Myocyte (in vitro differentiated cells): Measurements from ENCODE around the gene TDRD3. TPM values are rescaled to one million over a fixed set of nuclear protein-coding genes. Genes with fewer than 3 reads are reported as not detected.

Experiments used
- DNase-seq: peaks from one replicate; pipeline ENCODE4 v3.0.0-alpha.2; 2012; ENCODE audit warnings: low read depth
- total RNA-seq: library from RNA; depleted of rRNA; stranded (reverse); fragments of >200 nt; gene quantifications from 2 replicates; pipeline ENCODE4 v1.2.3, GENCODE V29; 2014

TDRD3 gene
- total RNA-seq, 1 donor from 2014 or later: 18.8 TPM

- peak; percentile 11 for DNase-seq
Measured at GRCh38 chr13:60572003-60572798, 175.2 kb downstream of the TDRD3 start.

GRCh38 chr13:60572855-60573254 lies 175.8 kb downstream of the TDRD3 start:
- no peak for DNase-seq

- DNase-seq: no peak
Measured at GRCh38 chr13:60574735-60575134, 177.7 kb downstream of the TDRD3 start.

GRCh38 chr13:60575142-60575541 lies 178.1 kb downstream of the TDRD3 start:
- no peak for DNase-seq

- DNase-seq: no peak
Measured at GRCh38 chr13:60577761-60578160, 180.7 kb downstream of the TDRD3 start.

- DNase-seq: peak; percentile 43
Measured at GRCh38 chr13:60583196-60583888, 186.3 kb downstream of the TDRD3 start.

GRCh38 chr13:60583911-60584753 lies 187.1 kb downstream of the TDRD3 start:
- DNase-seq: peak; percentile 20

- no peak for DNase-seq
Measured at GRCh38 chr13:60584976-60585375, 188.0 kb downstream of the TDRD3 start.

GRCh38 chr13:60590800-60591747 lies 194.1 kb downstream of the TDRD3 start:
- peak; percentile 32 for DNase-seq

GRCh38 chr13:60603049-60603448 lies 206.0 kb downstream of the TDRD3 start:
- no peak for DNase-seq

GRCh38 chr13:60604058-60604457 lies 207.0 kb downstream of the TDRD3 start:
- DNase-seq: no peak

GRCh38 chr13:60608954-60609353 lies 211.9 kb downstream of the TDRD3 start:
- no peak for DNase-seq

GRCh38 chr13:60611523-60611922 lies 214.5 kb downstream of the TDRD3 start:
- no peak for DNase-seq

GRCh38 chr13:60612593-60612992 lies 215.6 kb downstream of the TDRD3 start:
- DNase-seq: no peak

GRCh38 chr13:60613080-60613479 lies 216.1 kb downstream of the TDRD3 start:
- DNase-seq: no peak

GRCh38 chr13:60617991-60618733 lies 221.1 kb downstream of the TDRD3 start:
- peak; percentile 31 for DNase-seq

- no peak for DNase-seq
Measured at GRCh38 chr13:60619461-60619860, 222.4 kb downstream of the TDRD3 start.

- DNase-seq: no peak
Measured at GRCh38 chr13:60620611-60621395, 223.8 kb downstream of the TDRD3 start.

- no peak for DNase-seq
Measured at GRCh38 chr13:60623151-60623550, 226.1 kb downstream of the TDRD3 start.
